IPS-11a (cell line): Measurements from ENCODE around the gene DSG2.
"Not testable (repeated sequence)": the region's sequence is repeated elsewhere in the genome, so short reads cannot be mapped to it uniquely, and the experiment has no call there.

Experiments used
- H3K4me3 ChIP-seq: one replicate; pipeline ENCODE4 v1.5.1; 2013; ENCODE audit warnings: low read depth, low read length, control low read depth

DSG2 gene

DNA sequence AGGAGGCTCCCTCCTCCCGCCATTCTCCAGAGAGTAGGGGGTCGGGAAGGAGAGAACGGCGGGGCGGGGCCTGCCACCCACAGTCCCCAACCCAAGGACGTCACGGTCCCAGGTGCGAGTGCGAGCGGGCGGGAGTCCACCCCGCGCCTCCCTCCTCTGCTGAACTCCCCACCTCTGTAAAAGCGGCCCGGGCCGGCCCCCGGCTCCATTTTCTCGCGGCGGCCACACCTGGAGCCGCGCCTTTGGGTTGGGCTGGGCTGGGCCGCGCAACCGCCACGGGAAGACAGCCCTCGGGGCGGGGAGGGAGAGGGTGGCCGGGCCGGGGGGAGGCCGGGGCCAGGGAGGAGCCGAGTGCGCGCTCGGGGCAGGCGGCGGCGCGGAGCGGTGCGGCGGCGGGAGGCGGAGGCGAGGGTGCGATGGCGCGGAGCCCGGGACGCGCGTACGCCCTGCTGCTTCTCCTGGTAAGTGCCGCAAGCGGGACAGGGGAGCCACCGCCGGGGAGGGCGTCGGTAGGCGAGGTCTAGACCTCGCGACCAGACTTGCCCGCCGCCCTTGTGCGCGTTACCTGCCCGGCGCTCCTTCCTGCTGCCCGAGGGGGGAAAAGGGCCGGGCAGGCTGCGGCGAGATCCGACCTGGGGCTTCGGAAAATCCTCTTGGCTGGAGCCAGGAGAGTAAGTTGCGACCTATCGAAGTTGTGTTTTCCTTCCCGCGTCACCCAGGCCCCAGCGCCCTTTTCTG is at the start of gene DSG2:
Gene DSG2 (plus strand): TSS at position 342 of the 738 bp plus-strand sequence. CDS start 75 bp downstream, at position 417.
- peak within 1 kb of the TSS; percentile 89 for H3K4me3 ChIP-seq

DNA sequence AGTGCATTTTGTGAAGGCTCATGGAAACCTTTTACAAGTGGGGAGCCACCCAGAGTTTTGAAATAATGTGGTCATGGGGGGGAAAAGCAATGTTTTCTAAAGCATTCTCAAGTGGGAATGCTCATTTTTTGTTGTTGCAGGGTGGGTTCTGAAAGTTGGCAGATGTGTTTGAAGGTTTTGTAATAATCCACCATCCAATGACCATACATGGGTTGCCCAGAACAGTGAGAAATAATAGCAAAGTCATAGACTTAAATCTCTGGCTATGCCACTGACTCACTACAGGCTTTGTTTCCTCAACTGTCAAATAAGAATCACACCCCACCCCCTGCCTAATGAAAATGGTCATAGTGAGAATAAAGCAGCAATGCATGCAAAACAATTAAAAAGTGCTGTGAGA is 47.6 kb upstream of the DSG2 start:
- no peak overlapping the region for H3K4me3 ChIP-seq

- H3K4me3 ChIP-seq: no peak overlapping the region
These were observed 46.4 kb upstream of the DSG2 start for GRCh38 chr18:31451625-31452024.

DNA sequence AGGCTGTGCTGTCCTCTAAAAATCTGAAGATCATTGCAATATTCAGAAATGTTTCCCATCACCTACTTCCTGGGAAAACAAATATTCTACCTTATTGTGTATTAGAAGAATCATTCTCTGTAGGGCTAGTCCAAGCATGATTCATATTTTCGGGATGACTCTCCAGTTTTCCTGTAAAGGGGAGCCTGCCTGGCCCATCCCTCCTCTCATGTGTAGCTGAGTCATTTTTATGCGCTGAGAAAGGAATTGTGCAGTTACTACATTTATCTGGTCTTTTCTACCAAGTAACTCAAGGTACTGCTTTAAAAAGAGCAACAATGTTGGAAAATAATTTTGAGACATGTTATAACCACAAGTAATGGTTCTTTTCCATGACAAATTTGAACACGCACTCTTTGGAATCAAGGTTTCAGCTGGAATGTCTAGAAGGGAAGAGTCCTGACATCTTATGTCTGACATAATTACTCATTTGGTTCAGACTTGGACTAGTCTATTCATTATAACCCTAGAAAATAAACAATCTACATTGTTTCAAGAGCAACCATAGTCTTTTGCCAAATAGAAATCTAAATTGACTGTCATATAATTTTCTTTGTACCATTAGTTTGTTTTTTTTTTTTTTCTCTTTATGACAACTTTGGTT is 43.8 kb upstream of the DSG2 start:
- H3K4me3 ChIP-seq: no peak overlapping the region

DNA sequence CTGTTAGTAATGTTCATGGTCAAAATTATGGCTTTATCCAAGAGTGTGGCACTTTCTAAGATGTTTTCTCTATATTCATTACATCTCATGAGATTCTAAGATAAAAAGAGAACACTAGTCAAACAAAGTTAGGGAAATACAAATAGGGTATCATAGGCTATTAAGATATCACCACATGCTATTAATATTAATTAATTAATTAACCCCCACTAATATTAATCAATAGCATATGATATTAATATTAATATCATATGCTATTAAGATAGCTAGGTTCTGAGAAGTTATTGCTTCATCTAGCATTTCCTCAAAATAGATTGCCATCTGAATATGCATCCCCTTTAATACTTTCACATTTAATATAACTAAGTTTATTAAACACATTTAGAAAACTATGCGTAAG is 28.3 kb upstream of the DSG2 start:
- H3K4me3 ChIP-seq: no peak overlapping the region

GRCh38 chr18:31478688-31479087 is 19.3 kb upstream of the DSG2 start:
- H3K4me3 ChIP-seq: no peak overlapping the region

DNA sequence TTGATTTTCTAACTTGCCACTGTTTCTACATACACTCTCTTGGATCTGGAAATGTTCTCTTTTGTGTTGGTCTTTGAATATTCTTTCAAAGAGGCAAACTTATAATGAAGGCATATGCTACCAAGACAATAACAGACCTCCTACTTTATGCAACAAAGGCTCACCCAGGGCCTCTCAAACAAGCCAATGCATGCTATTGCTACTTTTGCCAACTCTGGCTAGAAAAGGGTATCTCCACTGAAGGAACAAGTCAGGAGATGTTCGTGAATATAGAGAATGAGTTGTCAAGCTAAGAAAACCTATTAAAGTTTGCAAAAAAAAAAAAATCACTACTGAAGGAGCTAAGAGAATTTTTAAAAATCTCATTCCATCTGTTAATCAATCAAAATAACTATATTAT is 15.9 kb upstream of the DSG2 start:
- H3K4me3 ChIP-seq: no peak overlapping the region

DNA sequence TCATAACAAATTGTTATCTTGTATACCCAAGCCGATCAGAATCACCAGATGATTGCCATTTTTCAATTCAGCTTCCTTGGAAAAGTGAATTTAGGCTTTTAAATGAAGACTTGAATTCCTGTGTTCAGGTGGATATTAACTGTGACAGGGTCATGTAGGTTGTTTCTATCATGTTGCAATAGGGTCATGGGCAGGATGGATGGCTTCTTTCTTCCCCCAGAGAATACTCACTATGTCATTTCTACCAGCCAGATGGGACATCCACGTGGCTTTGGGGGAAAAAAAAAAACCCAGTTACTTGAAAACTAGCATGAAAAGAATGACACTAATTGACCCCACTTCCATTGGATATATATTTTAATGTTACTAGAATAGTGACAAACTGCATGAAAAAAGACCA is 14.6 kb upstream of the DSG2 start:
- no peak overlapping the region for H3K4me3 ChIP-seq

GRCh38 chr18:31484461-31484860 is 13.5 kb upstream of the DSG2 start:
- no peak overlapping the region for H3K4me3 ChIP-seq

GRCh38 chr18:31486165-31486564 is 11.8 kb upstream of the DSG2 start:
- H3K4me3 ChIP-seq: no peak overlapping the region

- no peak overlapping the region for H3K4me3 ChIP-seq
These were observed 10.5 kb upstream of the DSG2 start for GRCh38 chr18:31487246-31488015.

GRCh38 chr18:31489311-31489710 is 8.7 kb upstream of the DSG2 start:
- H3K4me3 ChIP-seq: no peak overlapping the region

DNA sequence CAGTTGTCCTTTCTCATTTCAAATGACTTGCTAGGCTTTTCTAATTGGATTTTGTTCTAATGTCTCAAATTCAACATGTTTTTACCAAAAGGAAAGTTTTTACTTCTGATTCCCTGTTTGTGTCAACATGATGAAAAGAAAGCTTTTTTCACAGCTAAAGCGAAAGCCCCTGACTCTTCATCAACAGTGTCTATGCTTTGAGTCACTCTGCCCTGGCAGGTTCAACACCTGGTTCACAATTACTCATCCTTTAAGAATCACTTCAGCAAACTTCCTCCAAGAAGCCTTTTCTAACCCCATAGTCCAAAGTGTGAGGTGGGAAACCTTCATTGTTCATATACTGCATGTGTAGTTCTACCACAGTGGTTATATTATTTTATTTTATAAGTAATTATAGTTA is 7.6 kb upstream of the DSG2 start:
- H3K4me3 ChIP-seq: no peak overlapping the region

DNA sequence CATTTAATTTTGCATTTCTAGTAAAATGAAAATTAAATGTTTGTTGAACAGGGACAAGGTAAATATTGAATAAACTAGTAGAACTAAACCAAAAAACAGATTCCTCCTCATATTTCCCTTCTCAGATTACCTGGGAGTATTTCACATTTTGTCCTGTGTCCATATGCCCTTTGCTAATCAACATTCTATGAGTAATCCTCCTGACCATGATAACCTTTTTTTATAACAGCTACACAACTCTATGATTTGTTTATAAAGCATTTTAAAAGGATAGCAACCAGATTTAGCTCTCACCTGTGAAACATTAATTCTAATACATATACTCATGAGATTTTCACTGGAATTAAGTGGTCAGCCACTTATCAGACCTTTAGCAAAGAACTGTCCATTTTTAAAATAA is 7.1 kb upstream of the DSG2 start:
- H3K4me3 ChIP-seq: no peak overlapping the region

DNA sequence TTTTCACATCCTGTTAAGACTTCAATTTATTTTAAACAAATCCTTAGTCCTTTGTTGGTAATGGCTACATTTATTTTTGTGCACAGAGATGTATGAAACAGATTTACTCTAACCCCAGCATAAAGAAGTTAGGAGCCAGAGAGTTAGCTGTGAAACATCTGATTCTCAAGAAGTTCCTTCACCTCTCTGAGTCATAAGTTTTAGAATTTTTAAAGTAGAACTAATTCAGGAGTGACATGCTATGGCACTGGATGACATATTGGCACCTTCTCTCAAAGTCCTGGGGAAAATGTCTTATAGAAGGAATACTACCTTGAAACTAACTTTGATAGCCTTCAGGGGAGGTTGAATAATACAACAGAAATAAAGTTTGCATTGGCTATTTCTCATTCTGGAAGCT is 6.4 kb upstream of the DSG2 start:
- no peak overlapping the region for H3K4me3 ChIP-seq

DNA sequence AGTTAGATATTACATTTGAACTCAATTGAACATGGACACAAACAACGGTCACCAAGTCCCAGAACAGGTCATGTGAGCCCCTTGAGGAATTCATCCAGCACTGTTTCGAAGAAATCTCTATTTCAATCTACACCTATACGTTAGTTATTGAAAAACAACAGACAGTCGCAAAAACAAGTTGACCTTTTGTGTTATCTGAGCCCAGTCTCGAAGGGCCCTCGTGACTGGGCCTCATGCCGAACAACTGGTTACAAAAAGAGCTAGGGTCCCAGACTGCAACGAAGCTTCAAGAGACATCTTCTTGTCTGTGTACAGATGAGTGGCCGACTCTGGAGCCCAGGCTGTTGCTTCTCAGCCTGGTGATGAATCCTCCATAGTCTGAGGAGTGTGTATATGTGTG is 5.3 kb upstream of the DSG2 start:
- H3K4me3 ChIP-seq: no peak overlapping the region

- no peak overlapping the region for H3K4me3 ChIP-seq
These were observed 4.8 kb upstream of the DSG2 start for GRCh38 chr18:31493171-31493570.

GRCh38 chr18:31493941-31494340 is 4.0 kb upstream of the DSG2 start:
- H3K4me3 ChIP-seq: no peak overlapping the region

DNA sequence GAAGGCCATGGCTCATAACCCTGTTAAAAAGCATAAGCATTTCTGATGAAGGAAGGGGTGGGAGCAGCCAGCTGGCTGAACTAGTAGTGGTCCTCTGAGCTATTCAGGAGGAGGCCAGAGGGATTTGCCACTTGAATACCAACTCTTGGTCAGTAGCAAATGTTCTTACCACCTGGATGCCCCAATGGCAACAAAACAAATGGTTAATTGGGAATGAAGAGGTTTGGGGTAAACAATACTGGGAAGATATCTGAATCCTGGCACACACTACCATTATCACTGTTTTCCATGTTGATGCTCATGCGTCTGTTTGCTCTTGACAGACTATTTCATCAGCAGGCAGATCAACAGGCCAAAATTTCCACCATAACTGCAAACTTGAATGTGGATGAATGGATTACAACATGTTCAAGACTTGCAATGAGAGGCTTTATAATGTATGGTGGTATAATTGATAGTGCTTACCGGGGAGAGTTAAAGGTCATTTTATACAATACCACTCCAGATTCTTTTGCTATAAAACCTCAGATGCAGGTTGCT is 3.2 kb upstream of the DSG2 start:
- not testable (repeated sequence) for H3K4me3 ChIP-seq

DNA sequence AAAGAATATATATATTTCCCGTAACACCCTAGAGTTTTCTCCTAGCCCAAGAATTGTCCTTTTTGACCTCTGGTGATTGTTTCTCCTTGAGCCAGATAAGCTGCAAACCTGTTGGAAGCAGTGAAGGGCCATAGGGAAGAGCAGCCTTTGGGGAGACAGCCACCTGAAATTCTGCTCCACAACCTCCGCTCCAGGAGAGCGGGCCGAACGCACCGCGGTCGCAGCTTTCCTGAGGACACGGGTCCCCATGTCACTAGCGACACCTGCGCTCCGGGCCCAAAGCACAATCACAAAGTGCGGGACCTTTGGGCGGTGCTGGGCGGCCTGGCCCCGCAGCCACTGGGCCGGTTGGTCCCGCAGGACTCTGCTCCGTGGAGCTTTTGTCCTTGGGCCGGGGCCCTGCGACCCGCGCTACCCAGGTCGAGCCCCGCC is 557 bp upstream of the DSG2 start:
- H3K4me3 ChIP-seq: peak overlapping the region; percentile 89
